HG02678 (cell line): Measurements from ENCODE around the gene CMSS1.

Source experiments
- ATAC-seq: cut with Tn5 transposase; IDR thresholded peaks from one replicate; pipeline ENCODE4 v1.9.1; 2021; ENCODE audit warnings: mild to moderate bottlenecking, moderate library complexity; ENCODE audit not compliant: unreplicated experiment

CMSS1 gene

DNA sequence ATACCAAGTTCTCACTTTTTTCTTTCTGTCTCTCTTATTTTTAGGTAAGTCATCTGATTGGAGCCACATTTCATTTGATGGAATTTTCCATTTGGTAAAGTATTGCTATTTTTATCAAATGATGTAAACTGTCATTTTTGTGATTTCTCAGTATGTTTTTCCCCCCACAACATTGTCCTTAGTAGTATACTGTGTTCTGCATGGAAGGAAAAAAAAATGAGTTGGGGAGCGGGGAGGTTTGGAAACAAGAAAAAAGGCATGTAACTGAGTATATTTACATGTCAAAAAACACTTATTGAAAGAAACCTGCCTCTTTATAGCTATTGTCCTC is 192.4 kb downstream of the CMSS1 start:
- no peak for ATAC-seq

GRCh38 chr3:100018806-100019205 is 201.1 kb downstream of the CMSS1 start:
- no peak for ATAC-seq

- ATAC-seq = no peak
Observed at GRCh38 chr3:100019719-100020118, 202.1 kb downstream of the CMSS1 start.

- no peak for ATAC-seq
Observed at GRCh38 chr3:100020876-100021644, 203.4 kb downstream of the CMSS1 start.

GRCh38 chr3:100022506-100022905 is 204.8 kb downstream of the CMSS1 start:
- ATAC-seq = no peak

DNA sequence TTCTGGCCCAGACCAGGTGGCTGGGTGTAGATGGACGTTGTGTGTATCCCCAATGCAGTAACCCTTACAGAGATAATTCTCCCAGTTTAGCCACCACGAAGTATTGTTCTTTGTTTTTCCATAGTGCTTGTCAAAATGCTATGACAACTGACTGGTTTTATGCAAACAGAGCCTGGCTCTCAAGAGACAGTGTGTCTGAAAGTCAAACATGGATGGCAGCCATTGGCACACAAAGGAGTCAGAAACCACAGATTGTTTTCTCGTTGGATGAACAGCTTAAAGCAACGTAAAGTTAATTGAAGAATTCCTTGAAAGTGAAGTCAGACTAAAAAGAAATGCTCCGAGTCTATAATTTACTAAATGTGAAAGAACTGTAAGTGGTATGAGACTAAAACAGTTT is 205.5 kb downstream of the CMSS1 start:
- ATAC-seq = no peak

DNA sequence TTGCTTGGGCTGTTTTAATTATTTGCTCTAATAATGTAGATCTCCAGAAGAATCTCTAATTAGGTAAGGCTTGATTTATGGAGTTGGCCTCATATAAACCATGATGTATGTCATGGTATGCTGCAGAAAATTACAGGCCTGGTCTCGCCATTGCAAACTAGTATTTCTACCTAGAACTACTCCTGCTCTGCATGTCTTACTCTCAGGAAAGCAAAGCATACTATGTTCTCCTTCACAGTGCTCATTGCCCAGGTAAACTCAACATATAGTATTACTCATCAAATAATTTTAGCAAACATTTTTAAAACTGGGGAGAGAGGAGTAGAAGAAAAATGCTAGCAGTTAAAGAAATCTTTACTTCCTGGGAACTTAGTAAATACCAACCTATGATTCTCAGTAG is 205.9 kb downstream of the CMSS1 start:
- ATAC-seq = no peak

DNA sequence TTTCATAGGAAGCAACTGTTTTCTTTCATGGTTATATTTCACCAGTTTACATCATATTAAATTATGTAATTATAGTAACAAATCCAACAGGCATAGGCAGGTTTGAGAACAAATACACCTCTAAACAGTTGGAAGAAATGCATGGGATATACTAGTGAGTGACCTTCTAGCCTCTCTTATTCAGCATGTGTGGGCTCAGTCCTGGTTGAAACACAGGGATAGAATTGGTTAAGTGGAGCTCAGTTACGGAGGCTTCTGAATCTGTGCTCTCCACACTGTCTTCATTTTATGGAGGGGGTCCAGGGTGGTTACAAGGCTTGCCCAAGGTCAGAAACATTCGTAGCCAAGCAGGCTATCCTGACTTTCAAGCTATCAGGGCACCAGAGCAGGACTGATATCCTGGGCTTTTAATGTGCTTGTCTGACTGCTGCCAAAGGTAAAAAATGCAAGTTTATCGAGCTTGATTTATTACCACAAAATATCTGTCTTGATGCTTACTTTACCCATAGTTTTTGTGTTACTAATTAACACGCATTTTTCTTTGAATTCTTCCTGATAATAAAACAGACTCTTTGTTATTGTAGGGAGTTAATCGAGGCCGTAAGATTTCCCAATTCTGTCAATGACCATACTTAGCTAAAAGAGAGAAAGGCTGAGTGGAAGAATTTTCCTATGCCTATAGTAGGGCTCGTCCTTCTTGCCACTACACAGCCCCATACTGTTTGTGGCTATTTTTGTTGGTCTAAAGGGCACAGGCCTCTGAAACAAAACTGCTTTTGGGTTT is 207.1 kb downstream of the CMSS1 start:
- no peak for ATAC-seq

DNA sequence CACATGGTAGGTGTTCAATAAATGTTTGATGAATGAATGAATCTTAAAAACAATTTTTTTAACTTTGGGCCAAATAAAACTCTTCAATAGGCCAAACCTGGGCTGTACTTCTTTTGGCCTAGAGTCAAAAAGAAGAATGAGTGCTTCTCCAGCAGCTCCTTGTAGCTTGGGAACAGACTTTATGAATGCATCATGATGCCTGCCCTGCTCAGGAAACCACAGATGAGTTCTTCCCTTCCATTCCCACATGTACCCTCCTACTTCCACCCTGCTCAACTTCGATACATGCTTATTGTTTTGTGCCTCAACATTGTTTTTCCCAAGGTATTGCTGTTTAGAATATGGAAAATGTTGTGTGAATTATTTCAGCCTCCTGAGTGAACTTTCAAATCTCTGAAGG is 209.7 kb downstream of the CMSS1 start:
- no peak for ATAC-seq

GRCh38 chr3:100029052-100029451 is 211.4 kb downstream of the CMSS1 start:
- ATAC-seq = no peak

DNA sequence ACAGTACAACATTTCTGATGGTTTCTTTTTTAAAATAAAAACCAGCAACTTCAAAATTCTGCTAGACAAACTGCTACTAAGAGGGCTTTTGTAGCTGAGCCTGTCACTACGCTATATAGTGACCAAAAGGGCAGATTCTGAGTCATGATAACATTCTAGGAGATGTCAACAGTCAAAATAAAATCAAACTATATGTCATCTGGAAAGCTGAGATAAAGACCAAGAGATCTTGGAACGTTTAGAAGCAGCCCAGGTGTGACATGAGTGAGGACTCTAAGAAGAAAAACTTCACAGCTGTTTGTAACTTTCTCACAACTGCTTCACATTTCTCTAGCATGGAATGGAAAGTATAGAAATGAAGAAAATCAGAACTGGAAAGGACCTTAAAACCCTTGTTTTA is 212.0 kb downstream of the CMSS1 start:
- ATAC-seq = peak; percentile 61

- ATAC-seq = peak; percentile 52
Observed at GRCh38 chr3:100030346-100030745, 212.7 kb downstream of the CMSS1 start.

- ATAC-seq = no peak
Observed at GRCh38 chr3:100030914-100031425, 213.3 kb downstream of the CMSS1 start.

DNA sequence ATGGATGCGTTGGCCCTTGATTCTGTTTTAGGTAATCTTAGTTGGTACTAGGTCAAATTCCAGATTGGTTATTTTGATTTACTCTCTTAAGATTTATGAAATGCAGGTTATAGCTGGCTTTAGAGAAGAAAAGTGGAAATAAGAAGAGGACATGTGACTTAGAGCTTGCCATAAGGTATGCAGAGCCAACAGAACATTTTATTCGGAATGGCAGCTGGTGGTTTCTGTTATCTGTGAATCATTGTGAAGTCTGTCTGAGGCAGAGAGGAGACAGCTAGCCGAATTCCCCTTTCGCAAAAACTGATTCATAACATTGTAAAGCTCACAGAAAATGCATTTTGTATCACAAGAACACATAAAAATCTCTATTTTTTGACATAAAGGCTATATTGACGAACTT is 214.6 kb downstream of the CMSS1 start:
- no peak for ATAC-seq

- ATAC-seq = no peak
Observed at GRCh38 chr3:100033184-100033583, 215.5 kb downstream of the CMSS1 start.

GRCh38 chr3:100033903-100034471 is 216.3 kb downstream of the CMSS1 start:
- ATAC-seq = no peak

GRCh38 chr3:100039075-100039474 is 221.4 kb downstream of the CMSS1 start:
- no peak for ATAC-seq

- ATAC-seq = no peak
Observed at GRCh38 chr3:100040451-100041225, 223.0 kb downstream of the CMSS1 start.

GRCh38 chr3:100041328-100041749 is 223.7 kb downstream of the CMSS1 start:
- ATAC-seq = no peak

DNA sequence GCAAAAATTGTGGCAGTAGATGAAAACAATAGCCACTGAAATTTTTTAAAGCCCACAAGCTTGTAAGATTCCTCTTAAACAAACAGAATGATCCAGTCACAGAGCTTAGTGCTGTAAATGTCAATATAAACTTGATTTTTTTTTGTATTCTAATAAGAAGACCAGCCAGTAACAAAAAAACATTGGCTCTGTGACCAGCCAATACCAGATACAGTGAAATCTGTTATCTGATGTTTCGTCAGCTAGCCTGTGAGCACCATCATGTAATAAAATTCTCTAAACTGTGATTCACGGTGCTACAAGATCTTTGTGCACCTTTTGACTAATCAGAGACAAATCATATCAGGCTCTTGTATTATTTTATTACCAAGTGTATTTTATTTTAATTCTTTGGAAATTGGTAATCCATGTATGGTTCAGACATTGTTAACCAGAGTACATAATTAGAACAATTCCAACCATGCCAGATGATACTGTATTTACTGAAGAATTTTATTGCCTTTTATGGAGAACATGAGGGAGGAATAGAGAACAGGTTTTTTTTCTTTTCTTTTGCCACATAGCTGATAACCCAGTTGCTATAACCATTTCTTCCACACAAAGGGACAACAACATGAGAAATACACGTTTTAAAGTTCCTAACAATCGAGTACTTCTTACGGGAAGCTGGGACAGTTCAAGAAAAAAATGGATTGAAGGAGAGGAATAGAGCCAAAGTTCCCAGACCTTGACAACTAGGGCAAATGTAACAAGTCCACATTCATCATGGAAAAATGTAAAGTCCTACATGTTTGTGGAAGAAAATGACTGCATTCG is 224.7 kb downstream of the CMSS1 start:
- ATAC-seq = no peak
